ENCODE data around the gene LRRC75A.

- TF ChIP-seq CTCF (IDR thresholded peaks at IDR 0.05) (no peak), EZH2 (IDR thresholded peaks at IDR 0.05; ENCODE audit: borderline replicate concordance, insufficient read depth, low read depth, low read length, poor library complexity, severe bottlenecking) (no peak)
Measured at GRCh38 chr17:16484445-16485175, 7.4 kb downstream of the LRRC75A start.

Measured in B cell (primary cell).